DOHH2 (cell line): ENCODE results near the gene KLK13.

ENCODE experiments used
- H3F3A ChIP-seq: fragments of 200-600 bp; sonication (generic), shearing (Covaris generic); 2 replicates; pipeline ENCODE4 v1.6.0; 2016; ENCODE audit warnings: antibody characterized with exemption, mild to moderate bottlenecking; ENCODE audit not compliant: control insufficient read depth, insufficient read depth
- H3K27ac ChIP-seq: fragments of 200-600 bp; sonication (generic); 2 replicates; pipeline ENCODE4 v1.5.1; 2014; ENCODE audit warnings: low read depth, mild to moderate bottlenecking, low read length, moderate library complexity
- H3K27me3 ChIP-seq: fragments of 200-600 bp; sonication (generic); 2 replicates; pipeline ENCODE4 v1.6.1; 2014; ENCODE audit warnings: mild to moderate bottlenecking, low read length, mixed read lengths; ENCODE audit not compliant: control insufficient read depth
- H3K36me3 ChIP-seq: fragments of 200-600 bp; sonication (generic); 2 replicates; pipeline ENCODE4 v1.6.1; 2014; ENCODE audit warnings: mild to moderate bottlenecking, low read length, moderate library complexity, mixed read lengths; ENCODE audit not compliant: control insufficient read depth
- H3K4me1 ChIP-seq: fragments of 200-600 bp; sonication (generic); 2 replicates; pipeline ENCODE4 v1.6.1; 2014; ENCODE audit warnings: mild to moderate bottlenecking, low read length, mixed read lengths; ENCODE audit not compliant: control insufficient read depth
- H3K4me2 ChIP-seq: fragments of 200-600 bp; sonication (generic); 2 replicates; pipeline ENCODE4 v1.6.0; 2014; ENCODE audit warnings: mild to moderate bottlenecking, low read length, moderate library complexity
- H3K4me3 ChIP-seq: fragments of 200-600 bp; sonication (generic); 2 replicates; pipeline ENCODE4 v1.5.1; 2014; ENCODE audit warnings: mild to moderate bottlenecking, low read length, mixed read lengths
- H3K79me2 ChIP-seq: fragments of 200-600 bp; sonication (generic); 2 replicates; pipeline ENCODE4 v1.6.1; 2014; ENCODE audit warnings: mild to moderate bottlenecking, low read length, mixed read lengths; ENCODE audit not compliant: control insufficient read depth
- H3K9me2 ChIP-seq: fragments of 200-600 bp; sonication (generic); replicated peaks from 2 replicates; pipeline ENCODE4 v1.6.1; 2014; ENCODE audit warnings: mild to moderate bottlenecking, low read length, mixed read lengths; ENCODE audit not compliant: control insufficient read depth
- H3K9me3 ChIP-seq: fragments of 200-600 bp; sonication (generic); 2 replicates; pipeline ENCODE4 v1.6.1; 2014; ENCODE audit warnings: antibody characterized with exemption, low read length, mixed read lengths; ENCODE audit not compliant: control insufficient read depth, insufficient read depth
- H4K20me1 ChIP-seq: fragments of 200-600 bp; sonication (generic); 2 replicates; pipeline ENCODE4 v1.6.0; 2014; ENCODE audit warnings: low read depth, mild to moderate bottlenecking, antibody characterized with exemption, low read length, moderate library complexity; ENCODE audit not compliant: control insufficient read depth, insufficient read depth
- CTCF ChIP-seq: fragments of 200-600 bp; sonication (generic); IDR thresholded peaks from one replicate; pipeline ENCODE4 v1.5.1; 2014; ENCODE audit warnings: antibody characterized with exemption, mild to moderate bottlenecking, low read depth, low read length; ENCODE audit not compliant: poor library complexity, severe bottlenecking
- EZH2phosphoT487 ChIP-seq: fragments of 200-600 bp; sonication (generic); IDR thresholded peaks from 2 replicates; pipeline ENCODE4 v1.6.1; 2017; ENCODE audit warnings: borderline replicate concordance, mild to moderate bottlenecking, antibody characterized with exemption, low read length, moderate library complexity, mixed read lengths

Gene KLK13

GRCh38 chr19:51110666-51110971, 45.7 kb upstream of the KLK13 start:
- Histone ChIP-seq H3K79me2 (peaks cover 24% of the 10 kb centered on the region), H3F3A (no peaks in the 10 kb centered on the region), H3K9me2 (no peaks in the 10 kb centered on the region), H3K27me3 (peaks cover 10% of the 10 kb centered on the region), H3K36me3 (peaks cover 14% of the 10 kb centered on the region), H3K27ac (no peak overlapping the region), H3K4me2 (no peak overlapping the region), H3K4me1 (peaks cover 24% of the 10 kb centered on the region), H3K4me3 (no peak overlapping the region), H3K9me3 (no peaks in the 10 kb centered on the region), H4K20me1 (no peaks in the 10 kb centered on the region)
- TF ChIP-seq EZH2phosphoT487 (no peak), CTCF (no peak)

DNA sequence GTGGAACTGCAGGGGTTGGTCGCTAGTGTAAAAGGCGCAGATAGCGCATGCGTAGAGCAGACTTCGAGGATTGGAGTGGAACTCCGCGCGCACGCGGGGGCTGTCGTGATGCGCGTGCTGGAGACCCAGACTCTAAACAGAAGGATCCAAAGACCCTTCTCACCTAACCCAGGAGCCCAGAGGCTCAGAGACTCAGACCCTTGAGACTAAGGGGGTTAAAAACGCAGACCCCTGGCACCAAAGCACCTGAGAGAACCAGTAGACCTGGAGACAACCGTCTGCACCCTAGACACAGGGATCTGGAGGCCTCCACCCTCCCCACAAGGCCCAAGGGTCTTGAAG, 43.9 kb upstream of the KLK13 start:
- H3K4me1 ChIP-seq, result peaks cover 24% of the 10 kb centered on the region

DNA sequence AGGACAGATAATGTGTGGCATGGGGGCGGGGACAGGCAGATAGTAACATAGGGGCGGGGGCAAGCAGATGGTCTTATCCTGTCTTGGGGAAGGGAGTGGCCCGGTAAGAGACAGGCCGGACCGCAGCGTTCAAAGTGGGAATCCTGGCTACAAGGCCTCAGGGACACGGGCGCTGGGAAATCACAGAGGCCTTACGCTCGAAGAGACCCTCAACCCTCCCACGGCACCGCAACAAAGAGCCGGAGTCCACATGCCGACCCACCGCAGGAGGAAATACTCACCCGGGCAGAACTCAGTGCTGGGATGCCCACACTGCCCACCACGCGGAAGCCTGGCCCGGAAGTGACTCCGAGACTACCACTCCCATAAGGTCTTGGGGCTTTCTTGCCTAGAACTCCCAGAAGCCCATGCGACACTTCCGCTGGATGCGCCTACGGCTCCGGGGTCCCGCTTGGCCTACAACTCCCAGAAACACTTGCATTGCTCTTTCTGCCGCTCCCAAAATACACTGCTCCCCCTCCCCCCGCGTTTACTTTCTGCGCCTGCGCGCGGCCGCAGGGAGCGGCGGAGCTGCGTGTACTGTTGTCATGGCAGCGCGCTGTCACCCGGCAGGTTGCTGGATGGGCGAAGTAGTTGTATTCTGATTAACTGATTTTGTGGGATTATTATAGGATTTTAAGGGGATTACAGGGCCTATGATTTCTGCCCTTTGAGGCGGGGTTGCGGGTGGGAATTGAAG, 43.3 kb upstream of the KLK13 start, which contains the start of gene CTU1:
CTU1 (minus strand) TSS at position 344 of the 739 bp plus-strand sequence. CDS start 3,840 bp downstream, outside the sequence.
- Histone ChIP-seq H3K27ac (peak within 1 kb of the TSS; percentile 30; the same call in 1 of the 2 replicates), H3K27me3 (peaks cover 7% of the 10 kb centered on the region), H3K79me2 (peaks cover 36% of the 10 kb centered on the region), H3K4me1 (peaks cover 24% of the 10 kb centered on the region), H4K20me1 (no peaks in the 10 kb centered on the region), H3K4me3 (peak within 1 kb of the TSS; percentile 95), H3K9me2 (no peaks in the 10 kb centered on the region), H3K4me2 (peak within 1 kb of the TSS; percentile 79), H3F3A (no peaks in the 10 kb centered on the region), H3K36me3 (peaks cover 30% of the 10 kb centered on the region), H3K9me3 (no peaks in the 10 kb centered on the region)
- TF ChIP-seq CTCF, result no peak
- TF ChIP-seq EZH2phosphoT487, result no peak

More for the DNA sequence above, 43.9 kb upstream of the KLK13 start:
- Histone ChIP-seq H3F3A (no peaks in the 10 kb centered on the region), H3K27ac (no peak overlapping the region), H4K20me1 (no peaks in the 10 kb centered on the region), H3K4me3 (peak overlapping the region; percentile 95), H3K9me2 (no peaks in the 10 kb centered on the region), H3K4me2 (peak overlapping the region; percentile 79), H3K36me3 (peaks cover 27% of the 10 kb centered on the region), H3K79me2 (peaks cover 36% of the 10 kb centered on the region), H3K27me3 (peaks cover 7% of the 10 kb centered on the region), H3K9me3 (no peaks in the 10 kb centered on the region)
- TF ChIP-seq CTCF (no peak), EZH2phosphoT487 (no peak)
